Tongue (tissue), 2 donors: ENCODE data around the gene POR. TPM values are rescaled to one million over a fixed set of nuclear protein-coding genes. Genes with fewer than 3 reads are reported as not detected.
A peak's percentile ranks its signal among the peaks of the same experiment; 100 is the strongest.

Experiments used
- DNase-seq: peaks from one replicate; pipeline ENCODE4 v3.0.0-alpha.2; 2015
- total RNA-seq: library from RNA; depleted of rRNA; stranded (reverse); fragments of >200 nt; gene quantifications from one replicate; pipeline ENCODE4 v1.2.3, GENCODE V29; 2014

POR gene
- total RNA-seq, 1 donor from 2014 or later: 39.7 TPM

GRCh38 chr7:75916685-75917634 lies 2.0 kb downstream of the POR start:
- no peak for DNase-seq

GRCh38 chr7:75920431-75921161 lies 5.6 kb downstream of the POR start:
- no peak for DNase-seq

- DNase-seq: no peak
Measured at GRCh38 chr7:75921479-75921878, 6.5 kb downstream of the POR start.

GRCh38 chr7:75922966-75923603 lies 8.1 kb downstream of the POR start:
- no peak for DNase-seq

GRCh38 chr7:75924256-75924655 lies 9.3 kb downstream of the POR start:
- DNase-seq: no peak

- DNase-seq: no peak
Measured at GRCh38 chr7:75924889-75925288, 9.9 kb downstream of the POR start.

GRCh38 chr7:75925717-75926435 lies 10.9 kb downstream of the POR start:
- no peak for DNase-seq

GRCh38 chr7:75928568-75928914 lies 13.6 kb downstream of the POR start:
- no peak for DNase-seq

GRCh38 chr7:75931680-75932079 lies 16.7 kb downstream of the POR start:
- peak; percentile 53 for DNase-seq

GRCh38 chr7:75937958-75938786 lies 23.2 kb downstream of the POR start:
- DNase-seq: peak; percentile 69

GRCh38 chr7:75938921-75939320 lies 24.0 kb downstream of the POR start:
- peak; percentile 46 for DNase-seq

- no peak for DNase-seq
Measured at GRCh38 chr7:75943864-75944263, 28.9 kb downstream of the POR start.

GRCh38 chr7:75944507-75944906 lies 29.6 kb downstream of the POR start:
- no peak for DNase-seq

- no peak for DNase-seq
Measured at GRCh38 chr7:75945297-75946168, 30.6 kb downstream of the POR start.

GRCh38 chr7:75946207-75946855 lies 31.4 kb downstream of the POR start:
- no peak for DNase-seq

- no peak for DNase-seq
Measured at GRCh38 chr7:75948179-75948578, 33.2 kb downstream of the POR start.

GRCh38 chr7:75950111-75950681 lies 35.2 kb downstream of the POR start:
- no peak for DNase-seq

- no peak for DNase-seq
Measured at GRCh38 chr7:75951506-75951905, 36.6 kb downstream of the POR start.

GRCh38 chr7:75953431-75953830 lies 38.5 kb downstream of the POR start:
- no peak for DNase-seq
